Erythroblast (primary cell): Measurements from ENCODE around the gene FAM240B.

Experiments used
- GATA1 ChIP-seq: IDR thresholded peaks from 2 replicates; pipeline ENCODE4 v1.6.1; 2011; ENCODE audit warnings: low read depth, mild to moderate bottlenecking, control low read depth, low read length, moderate library complexity
- POLR2A ChIP-seq: IDR thresholded peaks from 2 replicates; pipeline ENCODE4 v1.6.1; 2011; ENCODE audit warnings: mild to moderate bottlenecking, low read length

GRCh38 chr9:38690574-38690973, 29.4 kb downstream of the FAM240B start:
- TF ChIP-seq POLR2A (no peak), GATA1 (no peak)
